ENCODE measurements around the gene FAM170B.

- TF ChIP-seq CTCF (IDR thresholded peaks at IDR 0.05 in 8 of 11, conservative IDR thresholded peaks at IDR 0.05 in 3 of 11) (no peak), POLR2A (IDR thresholded peaks at IDR 0.05) (no peak), POLR2AphosphoS5 (IDR thresholded peaks at IDR 0.05) (no peak)
These were observed 36.9 kb downstream of the FAM170B start for GRCh38 chr10:49096890-49097445.
